WI38 (cell line): ENCODE results near the gene PTTG1.
A peak's percentile ranks its signal among the peaks of the same experiment; 100 is the strongest.

ENCODE experiments used
- H3K4me3 ChIP-seq: 2 replicates; pipeline ENCODE4 v1.5.1; 2011; ENCODE audit warnings: low read depth, mild to moderate bottlenecking, control low read depth, low read length
- CTCF ChIP-seq: IDR thresholded peaks from 2 replicates; pipeline ENCODE4 v1.5.1; 2012; ENCODE audit warnings: low read depth, mild to moderate bottlenecking, control low read depth, low read length

Gene PTTG1

GRCh38 chr5:160462167-160462566 is 40.5 kb downstream of the PTTG1 start:
- no peak overlapping the region for H3K4me3 ChIP-seq
- no peak for TF ChIP-seq CTCF

- no peak overlapping the region for H3K4me3 ChIP-seq
These were observed 41.6 kb downstream of the PTTG1 start for GRCh38 chr5:160463227-160463626.

DNA sequence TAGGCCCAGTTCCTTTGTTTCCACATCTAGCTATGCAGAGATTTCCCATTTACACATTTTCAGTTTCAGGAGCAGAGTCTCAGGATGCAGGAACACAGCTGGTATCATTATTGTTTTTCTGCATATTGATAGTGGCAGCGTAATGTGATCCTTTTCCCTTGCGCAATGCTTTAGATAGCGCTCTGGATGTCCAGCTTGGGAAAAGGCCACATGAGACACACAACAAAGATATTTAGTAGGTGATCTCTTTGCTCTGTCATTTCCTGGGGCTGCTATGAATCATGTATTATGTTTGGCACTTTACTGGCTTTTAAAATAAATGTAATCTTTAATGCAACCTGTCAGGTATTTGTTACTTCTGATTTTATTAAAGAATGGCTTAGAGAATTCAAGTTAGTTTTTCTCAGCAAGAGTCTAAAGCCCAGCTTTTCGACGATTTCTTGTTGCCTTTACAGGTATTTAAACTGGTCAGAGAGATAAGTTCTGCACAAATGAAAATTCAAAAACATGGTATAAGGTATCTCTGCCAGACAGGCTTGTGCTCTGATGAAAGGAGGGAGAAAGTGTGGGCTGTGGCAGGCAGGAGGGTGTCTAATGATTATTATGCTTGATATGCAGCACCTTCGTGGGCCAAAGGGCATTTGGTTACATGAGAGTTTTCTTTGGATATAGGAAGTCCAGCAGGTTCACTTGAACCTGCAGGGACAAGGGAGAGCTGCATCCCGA is 42.2 kb downstream of the PTTG1 start:
- TF ChIP-seq CTCF = no peak
- H3K4me3 ChIP-seq = no peak overlapping the region

More at GRCh38 chr5:160463227-160463626, 41.6 kb downstream of the PTTG1 start:
- no peak for TF ChIP-seq CTCF

DNA sequence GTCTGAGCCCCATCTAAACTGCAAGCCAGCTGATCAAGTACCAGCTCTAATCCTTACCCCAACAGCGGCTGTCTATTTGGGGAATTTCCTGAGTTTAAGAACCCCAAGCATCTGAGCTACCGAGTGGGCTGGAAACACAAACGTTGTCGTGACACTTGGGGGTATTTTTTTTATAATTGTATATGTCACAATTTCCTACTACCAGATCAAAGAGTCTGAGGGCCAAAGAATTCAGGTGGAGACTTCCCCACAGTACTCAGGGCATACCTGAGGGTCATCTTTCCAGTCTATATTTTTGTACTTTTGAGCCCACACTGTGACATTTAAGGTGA is 42.8 kb downstream of the PTTG1 start:
- TF ChIP-seq CTCF = no peak
- no peak overlapping the region for H3K4me3 ChIP-seq

DNA sequence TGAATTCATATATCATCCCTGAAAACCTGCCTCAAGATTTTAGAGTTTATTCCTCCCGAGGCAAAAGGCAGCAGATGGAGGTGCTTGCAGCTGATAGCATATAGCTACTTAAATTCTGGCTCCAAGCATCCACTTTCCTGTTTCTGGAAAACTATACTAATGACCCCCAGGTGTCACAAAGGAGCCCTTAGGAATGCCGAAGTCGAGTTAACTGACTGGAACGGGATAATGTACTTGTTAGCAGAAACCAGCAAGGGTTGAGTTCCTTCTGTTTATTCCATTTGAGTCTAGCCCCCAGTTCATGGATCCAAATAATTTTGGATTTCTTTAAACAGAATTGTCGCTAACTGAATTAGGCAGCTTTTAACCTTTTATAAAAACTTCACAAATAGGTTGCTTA is 44.5 kb downstream of the PTTG1 start:
- H3K4me3 ChIP-seq = no peak overlapping the region
- TF ChIP-seq CTCF = no peak

GRCh38 chr5:160466889-160467554 is 45.4 kb downstream of the PTTG1 start:
- no peak overlapping the region for H3K4me3 ChIP-seq
- no peak for TF ChIP-seq CTCF

DNA sequence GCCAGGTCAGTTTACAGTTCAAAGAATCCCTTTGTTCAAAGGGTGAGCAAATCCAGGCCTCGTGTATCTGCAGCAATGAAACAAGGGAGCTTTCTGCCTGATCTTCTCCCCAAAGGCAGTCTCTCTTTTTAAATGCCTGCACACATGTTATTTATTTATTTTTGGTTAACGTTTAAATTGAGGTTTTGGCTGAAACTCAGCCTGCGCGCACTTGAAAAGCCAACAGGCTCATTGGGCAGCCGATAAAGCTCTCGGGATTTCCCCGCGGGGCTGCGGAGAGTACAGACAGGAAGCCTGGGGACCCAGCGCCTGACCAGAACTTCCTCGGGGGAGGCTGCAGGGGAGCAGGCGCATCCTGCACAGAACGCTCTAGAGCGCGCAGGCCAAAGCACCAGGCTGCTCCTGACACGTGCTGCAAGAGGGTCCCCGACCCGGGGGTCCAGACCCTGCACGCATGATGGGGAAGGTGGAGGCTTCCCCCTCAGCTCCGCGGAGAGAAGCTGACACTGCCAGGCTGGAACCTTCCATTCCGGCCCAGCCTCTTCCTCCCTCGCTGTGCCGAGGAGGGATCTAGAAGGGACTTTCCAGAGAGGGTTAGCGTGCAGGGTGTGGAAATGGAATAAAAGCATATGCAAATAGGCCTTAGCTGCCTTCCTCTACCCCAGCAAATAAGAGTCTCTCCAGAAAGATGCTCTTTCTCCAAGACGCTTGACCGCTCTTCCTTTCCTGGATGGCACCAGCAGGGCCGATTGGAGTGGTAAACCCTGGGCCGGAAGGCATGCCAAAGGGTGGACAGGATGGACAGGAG is 46.1 kb downstream of the PTTG1 start:
- TF ChIP-seq CTCF = no peak
- peak overlapping the region; percentile 11 for H3K4me3 ChIP-seq
